ENCODE data around the gene BTBD7. TPM values are rescaled to one million over a fixed set of nuclear protein-coding genes. Genes with fewer than 3 reads are reported as not detected.

The BTBD7 gene
- total and polyA plus RNA-seq, 2 experiments from 2014 or later = 14.8 to 25.8 TPM

- peaks cover 3% of the 10 kb centered on the region for H3K4me1 ChIP-seq (ENCODE audit: insufficient read depth)
- DNase-seq (ENCODE audit: low spot score) = no peak
- H2AFZ ChIP-seq = no peak overlapping the region
- no peaks in the 10 kb centered on the region for H3K9me3 ChIP-seq (ENCODE audit: low read depth)
- H3K4me3 ChIP-seq = no peak overlapping the region
- H3K4me2 ChIP-seq = no peak overlapping the region
- no peaks in the 10 kb centered on the region for H3K9me2 ChIP-seq (replicated peaks; ENCODE audit: insufficient read depth)
- no peaks in the 10 kb centered on the region for H3K27me3 ChIP-seq
- WGBS (ENCODE audit: low lambda C conversion rate, missing lambda C conversion rate) = over 99% methylated on average over 5 of the region's 5 CpGs
- peaks cover 13% of the 10 kb centered on the region for H3K79me2 ChIP-seq
- no peaks in the 10 kb centered on the region for H3K36me3 ChIP-seq (replicated peaks; ENCODE audit: insufficient read depth, low read depth)
- H4K20me1 ChIP-seq (ENCODE audit: insufficient read depth, poor library complexity, severe bottlenecking) = no peaks in the 10 kb centered on the region
- no peak overlapping the region for H3K27ac ChIP-seq
- TF ChIP-seq CTCF (IDR thresholded peaks at IDR 0.05; ENCODE audit: poor library complexity) (no peak), EZH2phosphoT487 (IDR thresholded peaks at IDR 0.05; ENCODE audit: low read depth, severe bottlenecking, unreplicated experiment) (no peak), EZH2 (IDR thresholded peaks at IDR 0.05; ENCODE audit: borderline replicate concordance) (no peak)
These were observed 132.3 kb downstream of the BTBD7 start for GRCh38 chr14:93200553-93200952.

GRCh38 chr14:93199031-93199430 is 133.8 kb downstream of the BTBD7 start:
- no peaks in the 10 kb centered on the region for H3K79me2 ChIP-seq
- H3K4me1 ChIP-seq (ENCODE audit: insufficient read depth) = peaks cover 3% of the 10 kb centered on the region
- no peaks in the 10 kb centered on the region for H3K9me2 ChIP-seq (replicated peaks; ENCODE audit: insufficient read depth)
- H4K20me1 ChIP-seq (ENCODE audit: insufficient read depth, poor library complexity, severe bottlenecking) = no peaks in the 10 kb centered on the region
- no peak overlapping the region for H3K27ac ChIP-seq
- 98% methylated on average over 4 of the region's 4 CpGs for WGBS (ENCODE audit: low lambda C conversion rate, missing lambda C conversion rate)
- no peak for TF ChIP-seq EZH2phosphoT487 (IDR thresholded peaks at IDR 0.05; ENCODE audit: low read depth, severe bottlenecking, unreplicated experiment)
- no peak for TF ChIP-seq CTCF (IDR thresholded peaks at IDR 0.05; ENCODE audit: poor library complexity)
- TF ChIP-seq EZH2 (IDR thresholded peaks at IDR 0.05; ENCODE audit: borderline replicate concordance) = no peak
- DNase-seq (ENCODE audit: low spot score) = no peak
- H3K36me3 ChIP-seq (replicated peaks; ENCODE audit: insufficient read depth, low read depth) = no peaks in the 10 kb centered on the region
- H2AFZ ChIP-seq = no peak overlapping the region
- H3K4me3 ChIP-seq = no peak overlapping the region
- no peak overlapping the region for H3K4me2 ChIP-seq
- H3K9me3 ChIP-seq (ENCODE audit: low read depth) = no peaks in the 10 kb centered on the region
- no peaks in the 10 kb centered on the region for H3K27me3 ChIP-seq

GRCh38 chr14:93195316-93195999 is 137.4 kb downstream of the BTBD7 start:
- no peaks in the 10 kb centered on the region for H3K36me3 ChIP-seq (replicated peaks; ENCODE audit: insufficient read depth, low read depth)
- 95% methylated on average over 1 of the region's 1 CpG for WGBS (ENCODE audit: low lambda C conversion rate, missing lambda C conversion rate)
- H3K4me3 ChIP-seq = no peak overlapping the region
- DNase-seq (ENCODE audit: low spot score) = no peak
- no peak overlapping the region for H2AFZ ChIP-seq
- H3K4me1 ChIP-seq (ENCODE audit: insufficient read depth) = peaks cover 3% of the 10 kb centered on the region
- no peaks in the 10 kb centered on the region for H3K9me2 ChIP-seq (replicated peaks; ENCODE audit: insufficient read depth)
- no peaks in the 10 kb centered on the region for H4K20me1 ChIP-seq (ENCODE audit: insufficient read depth, poor library complexity, severe bottlenecking)
- H3K79me2 ChIP-seq = no peaks in the 10 kb centered on the region
- H3K27me3 ChIP-seq = no peaks in the 10 kb centered on the region
- peak overlapping the region; percentile 3 for H3K27ac ChIP-seq
- no peaks in the 10 kb centered on the region for H3K9me3 ChIP-seq (ENCODE audit: low read depth)
- TF ChIP-seq EZH2 (IDR thresholded peaks at IDR 0.05; ENCODE audit: borderline replicate concordance) = no peak
- no peak for TF ChIP-seq EZH2phosphoT487 (IDR thresholded peaks at IDR 0.05; ENCODE audit: low read depth, severe bottlenecking, unreplicated experiment)
- TF ChIP-seq CTCF (IDR thresholded peaks at IDR 0.05; ENCODE audit: poor library complexity) = no peak
- H3K4me2 ChIP-seq = no peak overlapping the region

Other genes starting within 250 kb of the BTBD7 start
- gene ITPK1, start 217.1 kb downstream of the BTBD7 start, total RNA-seq = 55.9 and 66.7 TPM in 2 replicates
- gene ITPK1, start 217.1 kb downstream of the BTBD7 start, polyA plus RNA-seq = 47.4 and 49.8 TPM in 2 replicates
- 35.5 and 36.2 TPM in 2 replicates for gene MOAP1, start 148.1 kb downstream of the BTBD7 start, total RNA-seq
- 26.1 and 27.3 TPM in 2 replicates for gene MOAP1, start 148.1 kb downstream of the BTBD7 start, polyA plus RNA-seq
- 17.5 and 17.8 TPM in 2 replicates for gene LYSET, start 147.7 kb downstream of the BTBD7 start, total RNA-seq
- gene LYSET, start 147.7 kb downstream of the BTBD7 start, polyA plus RNA-seq = 45.4 and 53.0 TPM in 2 replicates
- gene GON7, start 126.0 kb downstream of the BTBD7 start, total RNA-seq = 22.2 and 22.7 TPM in 2 replicates
- gene GON7, start 126.0 kb downstream of the BTBD7 start, polyA plus RNA-seq = 13.7 and 17.8 TPM in 2 replicates
- gene UBR7, start 125.8 kb downstream of the BTBD7 start, total RNA-seq = 14.9 and 16.3 TPM in 2 replicates
- gene UBR7, start 125.8 kb downstream of the BTBD7 start, polyA plus RNA-seq = 12.1 and 13.1 TPM in 2 replicates
- gene COX8C, start 14.1 kb upstream of the BTBD7 start, total RNA-seq = not detected in 2 replicates
- not detected in 2 replicates for gene COX8C, start 14.1 kb upstream of the BTBD7 start, polyA plus RNA-seq
- 0.20 TPM in 2 replicates for gene UNC79, start 97.9 kb upstream of the BTBD7 start, total RNA-seq
- gene UNC79, start 97.9 kb upstream of the BTBD7 start, polyA plus RNA-seq = 0.15 and 0.16 TPM in 2 replicates